ENCODE results near the gene ALDH1A3. TPM values are rescaled to one million over a fixed set of nuclear protein-coding genes. Genes with fewer than 3 reads are reported as not detected.

Gene ALDH1A3
- total RNA-seq, 1 donor from 2014 or later: 210 TPM

GRCh38 chr15:100867433-100867832, 12.2 kb upstream of the ALDH1A3 start:
- no peak overlapping the region for H3K4me3 ChIP-seq (ENCODE audit: low read depth, low read length)

GRCh38 chr15:100869151-100869999, 10.3 kb upstream of the ALDH1A3 start:
- no peaks in the 10 kb centered on the region for H3K36me3 ChIP-seq (ENCODE audit: control insufficient read depth, insufficient read depth, low read length)
- no peak overlapping the region for H3K4me3 ChIP-seq (ENCODE audit: low read depth, low read length)
- no peak for DNase-seq (ENCODE audit: low read depth)
- H3K27me3 ChIP-seq (ENCODE audit: control insufficient read depth, insufficient read depth, low read length): no peaks in the 10 kb centered on the region
- TF ChIP-seq CTCF (IDR thresholded peaks at IDR 0.05; ENCODE audit: insufficient read depth, low read length, poor library complexity, severe bottlenecking): peak; percentile 49

More at GRCh38 chr15:100867433-100867832, 12.2 kb upstream of the ALDH1A3 start:
- DNase-seq (ENCODE audit: low read depth): no peak
- H3K36me3 ChIP-seq (ENCODE audit: control insufficient read depth, insufficient read depth, low read length): no peaks in the 10 kb centered on the region
- H3K27me3 ChIP-seq (ENCODE audit: control insufficient read depth, insufficient read depth, low read length): no peaks in the 10 kb centered on the region
- TF ChIP-seq CTCF (IDR thresholded peaks at IDR 0.05; ENCODE audit: insufficient read depth, low read length, poor library complexity, severe bottlenecking): no peak

- Histone ChIP-seq H3K36me3 (ENCODE audit: control insufficient read depth, insufficient read depth, low read length) (no peaks in the 10 kb centered on the region), H3K4me3 (ENCODE audit: low read depth, low read length) (no peak overlapping the region), H3K27me3 (ENCODE audit: control insufficient read depth, insufficient read depth, low read length) (no peaks in the 10 kb centered on the region)
- TF ChIP-seq CTCF (IDR thresholded peaks at IDR 0.05; ENCODE audit: insufficient read depth, low read length, poor library complexity, severe bottlenecking): peak; percentile 87
- peak; percentile 72 for DNase-seq (ENCODE audit: low read depth)
These were observed 6.5 kb upstream of the ALDH1A3 start for GRCh38 chr15:100873029-100873677.

- no peak for TF ChIP-seq CTCF (IDR thresholded peaks at IDR 0.05; ENCODE audit: insufficient read depth, low read length, poor library complexity, severe bottlenecking)
- no peaks in the 10 kb centered on the region for H3K27me3 ChIP-seq (ENCODE audit: control insufficient read depth, insufficient read depth, low read length)
- H3K4me3 ChIP-seq (ENCODE audit: low read depth, low read length): no peak overlapping the region
- DNase-seq (ENCODE audit: low read depth): no peak
- no peaks in the 10 kb centered on the region for H3K36me3 ChIP-seq (ENCODE audit: control insufficient read depth, insufficient read depth, low read length)
These were observed 4.1 kb upstream of the ALDH1A3 start for GRCh38 chr15:100875495-100875894.

- DNase-seq (ENCODE audit: low read depth): no peak
These were observed 3.7 kb upstream of the ALDH1A3 start for GRCh38 chr15:100875976-100876375.

More at GRCh38 chr15:100875976-100876375, 3.7 kb upstream of the ALDH1A3 start:
- no peaks in the 10 kb centered on the region for H3K27me3 ChIP-seq (ENCODE audit: control insufficient read depth, insufficient read depth, low read length)
- H3K4me3 ChIP-seq (ENCODE audit: low read depth, low read length): no peak overlapping the region
- TF ChIP-seq CTCF (IDR thresholded peaks at IDR 0.05; ENCODE audit: insufficient read depth, low read length, poor library complexity, severe bottlenecking): no peak
- no peaks in the 10 kb centered on the region for H3K36me3 ChIP-seq (ENCODE audit: control insufficient read depth, insufficient read depth, low read length)

Data from kidney epithelial cell (primary cell).